GM19025 (cell line): Measurements from ENCODE around the gene ECEL1.
"Not testable (repeated sequence)": the region's sequence is repeated elsewhere in the genome, so short reads cannot be mapped to it uniquely, and the experiment has no call there.

Source experiments
- ATAC-seq: cut with Tn5 transposase; IDR thresholded peaks from one replicate; pipeline ENCODE4 v1.9.1; 2021; ENCODE audit warnings: mild to moderate bottlenecking, low read depth, moderate library complexity; ENCODE audit not compliant: unreplicated experiment

ECEL1 gene

DNA sequence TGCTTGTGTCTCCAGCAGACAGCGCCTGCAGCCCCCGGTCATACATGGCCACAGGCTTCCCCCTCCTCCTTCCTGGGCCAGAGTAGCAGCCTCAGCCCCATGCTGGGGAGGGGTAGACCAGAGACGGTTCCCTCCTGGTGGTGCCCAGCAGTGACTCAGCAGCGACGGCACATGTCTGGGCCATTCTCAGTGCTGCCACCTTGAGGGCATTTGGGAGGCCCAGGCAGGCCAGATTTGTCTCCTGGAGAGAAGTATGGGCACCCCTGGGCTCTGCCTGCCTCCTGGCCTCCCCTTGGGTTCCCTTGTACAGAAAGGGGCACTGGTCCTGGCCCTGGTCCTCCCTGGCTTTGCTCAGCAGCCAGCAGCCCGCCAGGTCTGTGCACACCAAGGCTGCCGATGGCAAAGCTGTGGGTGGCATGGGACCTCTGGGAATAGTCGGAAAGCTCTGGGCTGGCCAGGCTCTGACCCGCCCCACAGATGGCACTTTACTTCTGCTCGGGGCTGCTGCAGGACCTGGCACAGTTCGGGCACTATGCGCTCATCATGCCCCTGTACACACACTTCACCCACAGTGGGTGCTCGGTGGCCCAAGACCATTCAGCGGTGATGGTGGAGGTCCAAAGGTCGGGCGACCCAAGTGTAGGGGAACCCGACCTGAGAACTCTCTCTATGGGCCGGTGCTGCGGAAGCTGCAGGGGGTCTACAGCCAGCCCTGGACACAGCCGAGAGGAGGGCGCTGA, 43.1 kb downstream of the ECEL1 start:
- ATAC-seq: no peak

DNA sequence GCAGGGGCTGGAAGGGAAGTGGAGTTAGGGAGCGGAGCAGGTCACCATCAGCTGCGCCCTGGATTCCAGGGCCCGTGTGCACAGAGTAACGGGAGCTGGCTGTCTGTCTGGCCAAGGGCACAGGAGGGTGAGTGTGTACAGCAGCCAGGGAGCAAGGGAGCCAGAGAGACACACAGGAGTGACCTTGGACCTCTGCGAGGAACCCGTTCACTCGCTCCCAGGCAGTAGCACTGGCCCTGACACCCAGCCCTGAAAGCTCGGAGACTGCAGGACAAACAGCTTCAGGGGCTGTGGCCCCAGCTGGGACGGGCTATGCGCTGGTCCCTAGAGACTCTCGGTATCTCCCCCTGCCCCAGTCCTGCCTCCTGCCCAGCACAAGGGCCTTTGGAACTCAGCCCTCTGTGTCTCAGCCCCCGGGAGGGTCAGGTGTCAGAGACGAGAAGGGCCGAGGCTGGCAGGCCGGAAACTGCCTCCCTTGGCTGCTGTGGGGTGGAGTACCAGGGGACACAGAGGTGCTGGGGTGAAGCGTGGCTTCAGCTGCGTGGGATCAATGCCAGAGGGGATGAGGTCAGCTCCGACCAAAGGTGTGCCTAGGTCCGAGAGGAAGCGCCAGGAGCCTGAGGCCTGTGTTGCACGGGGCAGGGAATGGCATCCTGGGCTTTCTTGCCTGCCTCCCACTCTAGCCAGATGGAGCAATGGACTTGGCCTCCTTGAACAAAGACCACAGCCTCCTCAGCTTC, 43.8 kb downstream of the ECEL1 start:
- not testable (repeated sequence) for ATAC-seq

DNA sequence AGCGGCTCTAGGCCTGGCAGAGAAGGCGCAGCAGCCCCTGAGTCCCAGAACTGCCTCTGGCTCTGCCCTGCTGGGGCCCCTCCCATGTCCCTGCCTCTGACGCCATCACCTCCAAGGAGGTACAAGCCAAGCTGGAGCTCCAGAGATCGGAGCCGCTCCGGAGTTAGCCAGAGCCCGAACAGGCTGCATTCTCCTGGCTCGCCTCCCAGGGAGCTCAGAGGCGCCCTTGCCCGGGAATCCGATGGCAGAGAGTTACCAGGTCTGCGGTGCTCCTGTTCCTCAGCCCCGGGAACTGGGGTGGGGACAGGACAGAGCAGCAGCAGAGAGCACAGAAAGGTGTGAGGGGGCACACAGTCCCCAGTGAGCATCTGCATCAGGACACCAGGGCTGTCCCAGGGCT, 44.6 kb downstream of the ECEL1 start:
- not testable (repeated sequence) for ATAC-seq

DNA sequence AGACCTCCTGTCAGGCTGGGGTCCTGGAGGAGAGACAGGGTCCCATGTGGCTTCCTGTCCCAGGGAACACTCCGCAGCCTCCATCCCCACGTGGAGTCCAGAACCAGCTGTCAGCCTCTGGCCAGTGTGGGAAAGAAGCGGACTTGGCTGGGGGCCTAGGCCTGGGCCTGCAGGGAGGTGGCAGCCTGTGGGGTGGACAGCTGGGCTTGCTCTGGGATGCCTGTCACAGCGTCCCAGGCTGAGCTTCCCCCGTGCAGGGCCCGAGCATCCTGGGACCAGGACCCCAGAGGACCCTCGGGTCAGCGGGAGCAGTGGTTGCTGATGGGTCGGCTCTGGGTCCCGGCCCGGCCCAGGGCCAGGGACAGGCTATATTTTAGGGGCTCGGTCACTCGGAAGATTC, 45.2 kb downstream of the ECEL1 start:
- ATAC-seq: not testable (repeated sequence)

DNA sequence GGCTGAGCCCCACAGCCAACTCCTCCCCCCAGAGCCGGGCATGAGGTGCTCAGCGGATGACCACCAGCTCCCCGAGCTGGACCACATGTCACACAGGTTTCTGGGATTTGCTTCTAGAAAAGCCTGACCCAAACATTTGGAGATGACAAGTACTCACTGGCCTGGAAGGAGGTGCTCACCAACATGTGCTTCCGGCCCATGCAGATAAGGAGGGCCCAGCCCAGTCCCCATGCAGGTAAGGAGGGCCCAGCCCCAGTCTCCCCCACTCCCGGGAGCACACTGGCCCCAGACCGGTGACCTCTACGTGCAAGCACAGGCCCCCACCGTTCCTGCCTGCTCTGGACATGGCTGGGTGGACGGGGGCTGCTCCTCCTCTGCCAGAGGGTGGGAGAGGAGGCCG, 45.7 kb downstream of the ECEL1 start:
- ATAC-seq: not testable (repeated sequence)

DNA sequence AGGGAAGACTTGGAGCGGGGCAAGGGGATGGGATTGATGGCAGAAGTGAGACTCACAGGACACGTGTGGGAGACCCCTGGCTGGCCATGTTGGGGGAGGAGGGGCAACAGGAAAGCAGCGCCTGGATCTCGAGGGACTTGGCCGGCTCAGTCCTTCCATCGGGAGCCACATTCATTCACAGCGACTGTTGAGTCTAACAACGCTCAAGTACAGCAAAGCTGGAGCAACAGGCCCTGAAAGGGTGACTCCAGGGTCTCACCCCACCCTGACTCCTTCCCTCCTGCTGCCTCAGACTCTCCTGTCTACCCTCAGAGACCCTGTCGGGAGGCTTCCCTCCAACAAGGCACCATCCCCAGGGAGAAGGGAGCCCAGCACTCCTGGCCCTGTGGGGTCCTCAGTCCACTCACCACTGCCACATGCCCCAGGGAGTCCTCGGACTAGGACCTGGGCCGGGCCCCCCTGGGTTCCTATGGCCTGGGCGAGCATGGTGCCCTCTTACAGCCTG, 46.4 kb downstream of the ECEL1 start:
- no peak for ATAC-seq

DNA sequence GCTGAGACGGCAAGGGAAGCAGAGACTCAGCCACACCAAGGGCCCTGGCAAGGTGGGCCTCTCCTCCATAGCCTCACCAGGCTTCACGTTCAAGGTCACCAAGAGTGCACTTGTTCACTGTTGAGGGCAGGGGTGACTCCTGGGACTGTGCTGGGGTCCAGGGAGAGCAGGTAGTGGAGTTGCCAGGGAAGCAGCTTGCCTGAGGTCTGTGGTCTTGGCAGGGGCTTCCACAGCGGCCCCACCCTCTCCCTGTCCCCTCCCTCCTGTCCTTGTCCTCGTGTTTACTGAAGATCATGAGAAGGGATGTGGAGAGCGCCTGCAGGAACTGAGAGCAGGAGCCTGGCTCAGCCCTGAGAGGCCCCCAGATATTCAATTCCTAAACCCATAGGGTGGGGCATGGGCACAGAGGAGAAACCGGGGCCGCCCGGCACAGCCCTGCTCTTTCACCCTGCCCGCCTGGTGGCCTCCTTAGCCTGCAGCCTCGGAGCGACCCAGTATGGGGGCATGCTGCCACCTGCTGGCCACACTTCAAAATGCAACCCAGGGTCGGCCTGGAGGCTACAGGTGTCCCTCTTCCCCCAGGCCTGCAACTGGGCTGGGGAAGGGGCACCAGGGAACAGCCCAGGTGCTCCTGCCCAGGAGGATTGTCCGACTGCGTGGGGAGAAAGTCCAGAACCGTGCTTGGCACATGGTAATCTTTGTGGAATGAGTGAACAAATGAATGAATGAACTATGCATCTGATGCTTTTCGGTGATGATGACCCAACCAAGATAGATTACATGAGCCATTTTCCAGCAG, 47.2 kb downstream of the ECEL1 start:
- ATAC-seq: peak; percentile 72

DNA sequence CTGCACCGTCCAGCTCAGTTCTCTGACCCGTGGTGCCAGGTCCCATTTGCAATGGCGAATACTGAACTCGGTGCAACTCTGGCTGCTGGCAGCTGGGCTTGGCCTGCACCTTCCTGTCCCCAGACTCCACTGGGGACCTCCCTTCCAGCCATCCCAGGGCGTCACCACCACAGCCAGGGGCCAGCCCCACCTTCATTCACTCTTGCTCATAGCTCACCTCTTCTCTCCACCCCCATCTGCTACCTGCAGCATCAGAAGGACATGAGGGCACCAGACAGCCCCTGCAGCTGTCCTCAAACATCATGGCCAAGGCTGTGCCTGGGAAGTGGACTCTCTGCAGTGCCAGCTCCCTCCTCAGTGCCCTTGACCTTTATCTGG, 47.9 kb downstream of the ECEL1 start:
- no peak for ATAC-seq

DNA sequence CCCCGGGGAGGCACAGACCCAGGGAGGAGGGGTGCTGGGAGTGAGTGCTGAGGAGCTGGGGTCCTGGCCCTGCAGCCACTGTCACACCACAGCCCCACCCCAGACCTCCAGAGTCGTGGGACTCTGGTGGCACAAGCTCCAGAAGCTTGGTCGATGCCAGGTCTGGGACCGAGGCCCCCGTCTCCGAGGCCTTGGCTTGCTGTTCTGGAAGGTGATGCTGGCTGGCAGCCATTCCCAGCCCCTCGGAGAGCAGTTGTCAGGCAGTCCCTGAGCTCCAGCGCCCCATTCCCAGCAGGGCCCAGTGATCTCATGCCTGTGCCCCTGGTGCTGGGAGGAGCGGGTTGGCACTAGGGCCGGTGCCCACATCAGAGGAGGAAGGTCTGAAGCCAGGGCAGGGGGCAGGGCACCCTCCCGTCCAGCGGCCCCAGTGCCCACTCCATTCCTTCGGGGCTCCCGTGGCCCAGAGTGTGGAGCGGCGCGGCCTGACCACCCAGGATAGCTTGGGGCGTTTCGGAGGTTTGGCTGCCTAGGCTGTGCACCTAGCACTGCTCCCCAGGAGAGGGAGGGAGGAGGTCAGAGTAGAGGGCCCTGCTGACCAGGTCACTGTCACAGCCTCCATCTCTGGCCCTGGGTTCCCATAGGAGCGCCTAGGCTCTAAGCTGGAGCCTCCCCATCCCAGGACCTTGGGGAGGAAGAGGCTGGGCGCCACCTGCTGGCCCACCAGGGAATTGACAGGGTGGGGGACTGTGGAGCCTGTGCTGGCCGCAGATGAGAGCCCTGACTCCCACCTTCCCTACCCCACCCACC, 48.5 kb downstream of the ECEL1 start:
- ATAC-seq: no peak

DNA sequence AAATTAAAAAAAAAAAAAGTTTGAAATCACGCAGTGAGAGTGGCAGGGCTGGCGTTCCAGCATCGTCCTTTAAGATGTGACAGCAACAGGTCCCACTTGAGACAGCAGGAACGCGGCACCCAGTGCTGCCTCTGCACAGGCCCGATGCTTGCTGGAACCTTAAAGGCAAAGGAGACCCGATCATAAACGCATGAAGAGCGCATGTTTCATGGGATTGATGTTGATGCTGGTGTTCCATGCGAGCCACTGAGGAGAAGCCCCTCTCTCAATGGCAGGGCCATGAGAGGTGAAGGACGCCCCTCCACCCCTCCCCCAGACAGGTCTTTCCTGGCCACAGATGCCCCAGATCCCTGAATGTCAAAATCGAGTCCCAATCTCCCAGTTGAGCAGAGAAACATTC, 49.5 kb downstream of the ECEL1 start:
- no peak for ATAC-seq

DNA sequence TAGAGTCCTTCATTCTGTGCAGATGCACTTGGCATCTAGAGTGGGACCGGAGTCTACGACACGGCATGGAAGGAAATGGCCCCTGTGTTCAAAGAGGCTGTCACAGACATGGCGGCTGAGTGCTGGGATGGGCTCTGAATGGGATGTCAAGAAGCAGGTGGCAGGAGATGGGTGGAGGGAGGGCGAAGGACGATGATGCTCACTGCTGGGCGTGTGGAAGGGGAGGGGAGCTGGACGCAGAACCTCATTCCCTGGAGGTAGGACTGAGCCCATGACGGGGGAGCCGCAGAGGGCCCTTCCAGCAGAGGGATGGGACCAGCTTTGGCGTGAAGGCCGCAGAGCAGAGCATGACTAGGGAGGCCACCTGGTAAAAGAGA, 50.5 kb downstream of the ECEL1 start:
- no peak for ATAC-seq

DNA sequence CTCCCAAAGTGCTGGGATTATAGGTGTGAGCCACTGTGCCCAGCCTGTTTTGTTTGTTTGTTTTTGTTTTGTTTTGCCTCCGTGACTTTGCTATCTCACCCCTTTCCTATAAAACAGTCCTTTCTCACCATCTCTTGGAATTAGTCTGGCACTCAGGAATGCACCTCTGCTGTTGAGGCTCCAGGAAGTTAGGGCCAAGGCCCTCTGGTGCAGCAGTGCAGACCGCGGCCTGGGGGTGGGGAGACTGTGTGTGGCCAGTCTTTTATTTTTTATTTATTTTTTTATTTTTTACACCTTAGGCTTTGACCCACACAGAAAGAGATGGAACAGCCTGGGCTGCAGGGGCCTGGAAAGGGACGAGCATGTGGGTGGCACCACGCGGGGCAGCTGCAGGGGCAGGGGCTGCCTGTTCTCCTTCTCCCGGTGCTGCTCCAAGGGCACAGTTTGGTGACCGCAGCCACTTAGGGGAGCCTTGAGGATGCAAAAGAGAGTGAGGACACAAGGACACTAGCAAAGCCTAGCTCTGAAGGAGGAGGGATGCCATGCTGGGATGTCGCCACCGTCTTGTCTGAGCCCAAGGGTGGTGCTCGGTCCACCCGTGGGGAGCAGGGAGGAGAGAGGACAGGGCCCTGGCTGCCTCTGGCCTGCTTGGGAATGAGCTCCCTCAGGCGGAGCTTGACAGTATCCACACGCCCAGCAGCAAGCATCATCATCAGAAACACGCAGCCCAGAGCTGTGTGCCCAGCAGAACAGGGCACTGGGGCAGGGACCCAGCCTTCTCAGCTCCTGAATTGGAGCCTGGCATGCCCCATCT, 51.0 kb downstream of the ECEL1 start:
- no peak for ATAC-seq

DNA sequence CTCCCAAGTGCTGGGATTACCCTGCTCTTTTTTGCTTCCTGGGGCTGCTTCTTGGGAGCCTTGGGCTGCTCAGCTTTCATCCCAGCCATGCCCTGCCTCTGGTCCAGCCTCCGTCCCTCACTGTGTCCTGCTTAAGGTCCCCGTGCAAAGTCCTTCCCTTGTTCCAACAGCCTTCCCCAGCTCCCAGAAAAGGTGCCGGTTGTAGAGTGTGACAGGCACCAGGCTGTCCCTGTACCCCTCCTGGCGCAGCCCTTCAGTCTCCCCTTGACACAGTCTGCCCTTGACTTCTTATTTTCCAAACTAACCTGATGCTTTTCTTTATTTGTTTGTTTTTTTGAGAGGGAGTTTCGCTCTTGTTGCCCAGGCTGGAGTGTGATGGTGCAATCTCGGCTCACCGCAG, 51.8 kb downstream of the ECEL1 start:
- no peak for ATAC-seq

DNA sequence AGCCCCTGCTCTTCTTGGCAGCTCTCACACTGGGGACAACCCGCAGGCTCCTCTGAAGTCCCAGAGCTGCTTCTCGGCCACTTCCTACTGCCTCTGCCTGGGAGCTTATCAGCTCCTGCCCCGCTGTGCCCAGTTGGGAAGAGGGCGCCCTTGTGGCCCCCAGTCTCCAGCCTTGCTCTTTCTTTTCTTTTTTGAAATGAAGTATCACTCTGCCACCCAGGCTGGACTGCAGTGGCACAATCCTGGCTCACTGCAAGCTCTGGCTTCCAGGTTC, 52.3 kb downstream of the ECEL1 start:
- no peak for ATAC-seq

DNA sequence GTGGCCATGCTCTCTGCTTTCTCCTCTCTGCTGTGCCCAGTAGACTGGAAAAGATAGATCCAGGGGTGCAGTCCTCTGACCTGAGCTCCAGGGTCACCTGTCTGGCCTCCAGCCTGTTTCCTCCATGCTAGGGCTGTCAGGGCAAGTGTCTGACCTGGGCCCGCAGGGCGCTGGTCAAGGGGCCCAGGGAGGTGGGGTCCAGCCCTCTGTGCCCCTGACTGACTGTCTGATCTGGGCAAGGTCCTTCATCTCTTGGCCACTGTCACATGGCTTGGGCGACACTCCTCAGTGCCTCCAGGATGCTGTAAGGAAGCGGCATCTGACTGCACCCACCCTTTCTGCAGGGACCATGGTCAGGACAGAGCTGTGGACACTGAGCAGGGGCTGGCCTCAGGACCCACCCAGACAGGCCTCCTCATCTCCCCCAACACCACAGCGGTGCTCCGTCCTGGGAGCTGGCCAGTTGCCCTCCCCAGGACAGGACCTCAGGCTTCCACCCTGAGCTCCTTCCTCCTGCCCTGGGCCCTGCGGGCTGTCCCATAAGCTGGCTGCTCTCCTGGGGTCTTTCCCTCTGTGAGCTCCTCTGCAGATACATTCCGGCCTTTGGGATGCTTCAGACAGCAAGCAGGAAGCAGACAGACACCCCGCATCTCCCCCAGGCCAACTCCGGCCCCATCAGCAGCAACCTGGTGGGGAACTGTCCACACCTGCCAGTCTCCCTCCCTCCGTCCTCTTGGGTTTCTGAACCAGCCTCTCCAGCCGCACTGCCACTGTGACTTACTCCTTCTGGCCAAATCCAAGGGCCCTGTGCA, 52.9 kb downstream of the ECEL1 start:
- ATAC-seq: no peak

DNA sequence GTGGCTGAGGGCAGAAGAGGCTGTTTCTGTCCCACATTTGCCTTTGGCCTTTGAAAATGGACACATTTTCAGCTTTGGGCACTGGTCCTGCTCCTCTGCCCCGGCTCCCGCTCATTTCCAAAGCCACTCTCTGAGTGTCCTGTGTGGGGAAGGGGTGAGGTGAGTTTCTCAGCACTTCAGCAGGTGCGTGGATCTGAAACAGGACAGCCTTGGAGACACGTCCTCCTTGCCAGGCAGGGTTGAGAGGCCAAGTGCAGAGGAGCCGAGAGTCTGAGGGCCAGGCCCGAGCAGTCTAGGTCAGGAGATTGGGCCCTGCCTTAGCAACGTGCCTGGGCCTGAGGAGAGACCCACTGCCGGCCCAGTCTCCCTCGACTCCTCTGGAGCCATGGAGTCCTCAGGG, 53.5 kb downstream of the ECEL1 start:
- ATAC-seq: no peak

DNA sequence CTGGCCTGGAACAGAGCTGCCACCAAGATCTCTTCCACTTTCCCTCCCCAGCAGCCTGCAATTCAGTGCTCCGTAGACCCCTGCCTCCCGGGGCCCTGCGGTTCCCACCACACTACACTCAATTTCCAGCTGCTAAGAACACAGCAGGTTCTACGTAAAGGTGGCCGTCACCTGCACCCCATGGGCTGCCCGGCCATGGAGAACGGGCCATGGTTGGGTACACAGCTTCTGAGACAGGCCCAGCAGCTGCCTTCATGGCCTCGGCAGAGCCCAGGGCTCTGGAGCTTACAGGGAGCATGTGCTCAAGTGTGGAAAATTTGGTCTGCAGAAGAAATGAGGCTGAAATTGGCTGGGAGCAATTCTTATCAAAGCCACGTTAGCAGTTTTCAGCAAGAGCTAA, 54.0 kb downstream of the ECEL1 start:
- not testable (repeated sequence) for ATAC-seq

DNA sequence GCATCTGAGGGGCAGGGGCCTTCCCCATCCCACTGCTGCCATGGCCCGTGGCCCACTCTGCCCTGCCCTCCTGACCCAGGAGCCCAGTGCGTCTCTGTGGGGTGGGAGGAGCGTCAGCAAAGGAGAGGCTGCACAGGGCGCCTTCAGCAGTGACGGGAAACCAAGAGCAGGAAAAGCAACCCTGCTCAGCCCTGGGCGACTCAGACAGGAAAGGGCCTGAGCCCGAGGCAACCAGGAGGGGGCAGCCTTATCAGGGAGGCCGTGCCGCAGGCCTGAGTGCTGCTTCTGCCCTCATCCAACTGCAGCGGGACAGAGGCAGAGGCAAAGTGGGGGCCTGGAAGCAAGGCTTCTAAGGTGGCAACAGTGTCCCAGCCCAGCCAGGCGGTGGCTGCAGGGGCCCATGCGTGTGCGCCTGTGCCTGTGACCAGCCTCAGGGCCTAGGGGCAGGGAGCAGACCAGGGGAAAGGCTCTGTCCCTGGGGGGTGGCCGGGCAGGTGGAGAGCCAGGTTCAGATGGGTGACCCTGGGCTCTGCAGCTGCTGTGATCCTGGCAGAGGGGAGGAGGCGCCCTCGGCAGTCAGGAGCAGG, 54.9 kb downstream of the ECEL1 start:
- ATAC-seq: no peak
